HEK293 (cell line): Measurements from ENCODE around the gene NLRP11.
"Not testable (repeated sequence)": the region's sequence is repeated elsewhere in the genome, so short reads cannot be mapped to it uniquely, and the experiment has no call there.

Source experiments
- CTCF ChIP-seq: fragments of 450-650 bp; formaldehyde crosslinking; IDR thresholded peaks from 2 replicates; pipeline ENCODE4 v1.5.1; 2016; ENCODE audit warnings: missing biosample characterization, missing genetic modification characterization
- MEIS1 ChIP-seq: sonication (generic); formaldehyde crosslinking; IDR thresholded peaks from 2 replicates; pipeline ENCODE4 v1.8.1; 2022; ENCODE audit warnings: missing genetic modification reagents, mild to moderate bottlenecking, borderline replicate concordance
- TCF7L2 ChIP-seq: IDR thresholded peaks from 2 replicates; pipeline ENCODE4 v1.6.1; 2011; ENCODE audit warnings: low read depth, mild to moderate bottlenecking, inconsistent platforms, low read length, moderate library complexity, borderline replicate concordance
- YY1 ChIP-seq: fragments of 450-650 bp; formaldehyde crosslinking; IDR thresholded peaks from 2 replicates; pipeline ENCODE4 v1.5.1; 2018; ENCODE audit warnings: missing biosample characterization, missing genetic modification characterization
- ZFP69B ChIP-seq: fragments of 450-650 bp; formaldehyde crosslinking; IDR thresholded peaks from 2 replicates; pipeline ENCODE4 v1.5.1; 2016; ENCODE audit warnings: missing biosample characterization, missing genetic modification characterization
- ZNF248 ChIP-seq: fragments of 450-650 bp; formaldehyde crosslinking; IDR thresholded peaks from 2 replicates; pipeline ENCODE4 v1.5.1; 2017; ENCODE audit warnings: missing biosample characterization, missing genetic modification characterization
- ZNF274 ChIP-seq, 2 experiments: fragments of 200-500 bp in 1 of 2; fragments of 450-650 bp in 1 of 2; sonication (Bioruptor generic) in 1 of 2; formaldehyde crosslinking in 1 of 2; IDR thresholded peaks; 2 replicates each; pipeline versions ENCODE4 v1.5.1 to v1.6.1; 2014 to 2016; ENCODE audit warnings: borderline replicate concordance in 1 of 2, inconsistent platforms in 1 of 2, low read length in 1 of 2, missing biosample characterization in 1 of 2, missing genetic modification characterization in 1 of 2
- ZNF423 ChIP-seq: fragments of 450-650 bp; formaldehyde crosslinking; IDR thresholded peaks from 2 replicates; pipeline ENCODE4 v1.5.1; 2016; ENCODE audit warnings: missing biosample characterization, missing genetic modification characterization
- ZNF623 ChIP-seq: fragments of 450-650 bp; formaldehyde crosslinking; IDR thresholded peaks from 2 replicates; pipeline ENCODE4 v1.5.1; 2016; ENCODE audit warnings: missing biosample characterization, missing genetic modification characterization
- ZNF677 ChIP-seq: fragments of 450-650 bp; IDR thresholded peaks from 2 replicates; pipeline ENCODE4 v1.5.0; 2018; ENCODE audit warnings: missing biosample characterization, mild to moderate bottlenecking, missing genetic modification characterization, moderate library complexity
- TF ChIP-seq, protein P1 (sequence below): fragments of 450-650 bp; formaldehyde crosslinking; IDR thresholded peaks from 2 replicates; pipeline ENCODE4 v1.5.1; 2016; ENCODE audit warnings: missing biosample characterization, missing genetic modification characterization
- TF ChIP-seq, protein P2 (sequence below): fragments of 450-650 bp; formaldehyde crosslinking; IDR thresholded peaks from 2 replicates; pipeline ENCODE4 v1.5.1; 2016; ENCODE audit warnings: missing biosample characterization, missing genetic modification characterization
- TF ChIP-seq, protein P3 (sequence below): fragments of 450-650 bp; formaldehyde crosslinking; IDR thresholded peaks from 2 replicates; pipeline ENCODE4 v1.5.1; 2016; ENCODE audit warnings: missing biosample characterization, missing genetic modification characterization

DNA sequence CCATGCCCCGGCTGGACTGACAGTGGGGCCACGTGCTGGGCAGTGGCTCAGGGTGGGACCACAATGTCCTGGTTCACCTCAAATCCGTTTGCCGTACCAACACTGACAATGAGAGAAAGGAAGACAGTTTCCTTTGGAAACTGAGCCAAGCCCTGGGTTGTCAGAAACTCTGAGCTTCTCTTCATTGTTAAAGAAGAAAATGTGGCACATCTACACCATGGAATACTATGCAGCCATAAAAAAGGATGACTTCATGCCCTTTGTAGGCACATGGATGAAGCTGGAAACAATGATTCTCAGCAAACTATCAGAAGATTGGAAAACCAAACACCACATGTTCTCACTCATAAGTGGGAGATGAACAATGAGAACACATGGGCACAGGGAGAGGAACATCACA, 75.0 kb downstream of the NLRP11 start:
- TF ChIP-seq ZNF274 (IDR thresholded peaks at IDR 0.05; ENCODE audit: low read length); ZNF274 (tag by site-specific recombination; IDR thresholded peaks at IDR 0.05; ENCODE audit: borderline replicate concordance); ZNF623 (tag by site-specific recombination); CTCF (tag by site-specific recombination); ZNF677 (tag by site-specific recombination); ZFP69B (tag by site-specific recombination); TCF7L2; ZNF423 (tag by site-specific recombination); MEIS1 (CRISPR knock-in tag); ZNF248 (tag by site-specific recombination); YY1 (tag by site-specific recombination): not testable (repeated sequence)
- TF ChIP-seq, protein P1, sequence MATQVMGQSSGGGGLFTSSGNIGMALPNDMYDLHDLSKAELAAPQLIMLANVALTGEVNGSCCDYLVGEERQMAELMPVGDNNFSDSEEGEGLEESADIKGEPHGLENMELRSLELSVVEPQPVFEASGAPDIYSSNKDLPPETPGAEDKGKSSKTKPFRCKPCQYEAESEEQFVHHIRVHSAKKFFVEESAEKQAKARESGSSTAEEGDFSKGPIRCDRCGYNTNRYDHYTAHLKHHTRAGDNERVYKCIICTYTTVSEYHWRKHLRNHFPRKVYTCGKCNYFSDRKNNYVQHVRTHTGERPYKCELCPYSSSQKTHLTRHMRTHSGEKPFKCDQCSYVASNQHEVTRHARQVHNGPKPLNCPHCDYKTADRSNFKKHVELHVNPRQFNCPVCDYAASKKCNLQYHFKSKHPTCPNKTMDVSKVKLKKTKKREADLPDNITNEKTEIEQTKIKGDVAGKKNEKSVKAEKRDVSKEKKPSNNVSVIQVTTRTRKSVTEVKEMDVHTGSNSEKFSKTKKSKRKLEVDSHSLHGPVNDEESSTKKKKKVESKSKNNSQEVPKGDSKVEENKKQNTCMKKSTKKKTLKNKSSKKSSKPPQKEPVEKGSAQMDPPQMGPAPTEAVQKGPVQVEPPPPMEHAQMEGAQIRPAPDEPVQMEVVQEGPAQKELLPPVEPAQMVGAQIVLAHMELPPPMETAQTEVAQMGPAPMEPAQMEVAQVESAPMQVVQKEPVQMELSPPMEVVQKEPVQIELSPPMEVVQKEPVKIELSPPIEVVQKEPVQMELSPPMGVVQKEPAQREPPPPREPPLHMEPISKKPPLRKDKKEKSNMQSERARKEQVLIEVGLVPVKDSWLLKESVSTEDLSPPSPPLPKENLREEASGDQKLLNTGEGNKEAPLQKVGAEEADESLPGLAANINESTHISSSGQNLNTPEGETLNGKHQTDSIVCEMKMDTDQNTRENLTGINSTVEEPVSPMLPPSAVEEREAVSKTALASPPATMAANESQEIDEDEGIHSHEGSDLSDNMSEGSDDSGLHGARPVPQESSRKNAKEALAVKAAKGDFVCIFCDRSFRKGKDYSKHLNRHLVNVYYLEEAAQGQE (tag by site-specific recombination): not testable (repeated sequence)
- TF ChIP-seq, protein P2, sequence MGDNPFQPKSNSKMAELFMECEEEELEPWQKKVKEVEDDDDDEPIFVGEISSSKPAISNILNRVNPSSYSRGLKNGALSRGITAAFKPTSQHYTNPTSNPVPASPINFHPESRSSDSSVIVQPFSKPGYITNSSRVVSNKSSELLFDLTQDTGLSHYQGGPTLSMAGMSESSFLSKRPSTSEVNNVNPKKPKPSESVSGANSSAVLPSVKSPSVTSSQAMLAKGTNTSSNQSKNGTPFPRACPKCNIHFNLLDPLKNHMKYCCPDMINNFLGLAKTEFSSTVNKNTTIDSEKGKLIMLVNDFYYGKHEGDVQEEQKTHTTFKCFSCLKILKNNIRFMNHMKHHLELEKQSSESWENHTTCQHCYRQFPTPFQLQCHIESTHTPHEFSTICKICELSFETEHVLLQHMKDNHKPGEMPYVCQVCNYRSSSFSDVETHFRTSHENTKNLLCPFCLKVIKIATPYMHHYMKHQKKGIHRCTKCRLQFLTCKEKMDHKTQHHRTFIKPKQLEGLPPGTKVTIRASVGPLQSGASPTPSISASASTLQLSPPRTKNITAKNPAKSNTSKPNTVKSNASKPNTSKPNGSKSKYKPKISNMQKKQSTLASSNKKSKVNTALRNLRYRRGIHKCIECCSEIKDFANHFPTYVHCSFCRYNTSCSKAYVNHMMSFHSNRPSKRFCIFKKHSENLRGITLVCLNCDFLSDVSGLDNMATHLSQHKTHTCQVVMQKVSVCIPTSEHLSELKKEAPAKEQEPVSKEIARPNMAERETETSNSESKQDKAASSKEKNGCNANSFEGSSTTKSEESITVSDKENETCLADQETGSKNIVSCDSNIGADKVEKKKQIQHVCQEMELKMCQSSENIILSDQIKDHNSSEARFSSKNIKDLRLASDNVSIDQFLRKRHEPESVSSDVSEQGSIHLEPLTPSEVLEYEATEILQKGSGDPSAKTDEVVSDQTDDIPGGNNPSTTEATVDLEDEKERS (tag by site-specific recombination): not testable (repeated sequence)
- TF ChIP-seq, protein P3, sequence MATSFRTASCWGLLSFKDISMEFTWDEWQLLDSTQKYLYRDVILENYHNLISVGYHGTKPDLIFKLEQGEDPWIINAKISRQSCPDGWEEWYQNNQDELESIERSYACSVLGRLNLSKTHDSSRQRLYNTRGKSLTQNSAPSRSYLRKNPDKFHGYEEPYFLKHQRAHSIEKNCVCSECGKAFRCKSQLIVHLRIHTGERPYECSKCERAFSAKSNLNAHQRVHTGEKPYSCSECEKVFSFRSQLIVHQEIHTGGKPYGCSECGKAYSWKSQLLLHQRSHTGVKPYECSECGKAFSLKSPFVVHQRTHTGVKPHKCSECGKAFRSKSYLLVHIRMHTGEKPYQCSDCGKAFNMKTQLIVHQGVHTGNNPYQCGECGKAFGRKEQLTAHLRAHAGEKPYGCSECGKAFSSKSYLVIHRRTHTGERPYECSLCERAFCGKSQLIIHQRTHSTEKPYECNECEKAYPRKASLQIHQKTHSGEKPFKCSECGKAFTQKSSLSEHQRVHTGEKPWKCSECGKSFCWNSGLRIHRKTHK (tag by site-specific recombination): not testable (repeated sequence)
